Ectodermal cell (in vitro differentiated cells): ENCODE measurements around the gene ARHGEF3.

Experiments used
- H3K27ac ChIP-seq: 2 replicates; pipeline ENCODE4 v1.7.0; 2013; ENCODE audit warnings: mild to moderate bottlenecking, low read depth, low read length; ENCODE audit not compliant: insufficient read depth, poor library complexity, severe bottlenecking
- H3K27me3 ChIP-seq: 2 replicates; pipeline ENCODE4 v1.7.0; 2013; ENCODE audit warnings: mild to moderate bottlenecking, low read length; ENCODE audit not compliant: insufficient read depth, control insufficient read depth, poor library complexity, severe bottlenecking
- H3K36me3 ChIP-seq: one replicate; pipeline ENCODE4 v1.7.0; 2013; ENCODE audit warnings: low read length; ENCODE audit not compliant: control insufficient read depth, insufficient read depth
- H3K4me1 ChIP-seq: one replicate; pipeline ENCODE4 v1.7.0; 2013; ENCODE audit warnings: low read length; ENCODE audit not compliant: control insufficient read depth, insufficient read depth
- H3K4me3 ChIP-seq: 2 replicates; pipeline ENCODE4 v1.7.0; 2013; ENCODE audit warnings: low read depth, low read length, control low read depth; ENCODE audit not compliant: insufficient read depth
- H3K9me3 ChIP-seq: 2 replicates; pipeline ENCODE4 v1.7.0; 2013; ENCODE audit warnings: mild to moderate bottlenecking, low read length, moderate library complexity; ENCODE audit not compliant: control insufficient read depth
- WGBS, 2 experiments: methylation state at CpG; one replicate each; pipeline ENCODE4 v1.1.7; 2013; ENCODE audit warnings: missing lambda C conversion rate in 2 of 2; 5-methylcytosine and 5-hydroxymethylcytosine counted together

The ARHGEF3 gene

DNA sequence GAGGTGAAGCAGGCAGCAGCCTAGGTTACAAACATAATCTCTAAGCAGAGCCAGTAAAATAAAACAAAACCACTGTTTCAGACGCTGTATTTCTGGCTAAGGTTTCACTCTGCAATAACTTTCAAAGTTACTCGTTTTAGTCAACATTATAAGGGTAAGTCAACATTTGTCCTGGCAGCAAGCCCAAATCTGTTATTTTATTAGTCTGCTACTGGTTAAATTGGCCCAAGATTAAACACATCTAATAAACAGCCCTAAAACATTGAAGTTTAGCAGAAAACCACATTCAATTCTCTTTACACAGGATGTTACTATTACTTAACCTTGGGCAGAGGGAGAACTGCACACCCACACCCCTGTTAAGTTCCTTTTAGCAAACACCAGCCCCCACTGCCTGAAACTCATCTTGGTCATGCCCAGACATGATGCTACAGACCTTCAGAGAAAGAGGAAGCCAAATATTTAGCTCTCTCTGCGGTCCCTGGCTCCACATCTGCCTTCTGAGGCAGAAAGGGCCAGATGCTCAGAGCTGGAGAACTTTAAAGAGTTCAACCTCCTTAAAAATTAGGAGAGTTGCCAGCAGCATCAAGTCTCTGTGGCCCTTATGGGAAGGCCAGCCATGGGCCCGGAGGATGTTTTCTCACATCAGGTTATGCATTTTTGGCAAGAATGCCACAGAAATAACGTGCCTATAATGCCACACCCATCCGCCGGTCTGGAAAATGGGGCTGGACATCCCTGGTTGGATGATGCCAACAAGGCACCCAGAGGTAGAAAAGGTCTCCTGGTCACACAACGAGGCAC, 17.9 kb downstream of the ARHGEF3 start:
- H3K9me3 ChIP-seq = no peaks in the 10 kb centered on the region
- no peak overlapping the region for H3K27ac ChIP-seq
- no peaks in the 10 kb centered on the region for H3K4me1 ChIP-seq
- H3K4me3 ChIP-seq = no peak overlapping the region
- whole genome bisulfite sequencing, 2 experiments = 93 to 95% methylated on average over 8 of the region's 8 CpGs
- no peaks in the 10 kb centered on the region for H3K27me3 ChIP-seq
- H3K36me3 ChIP-seq = no peaks in the 10 kb centered on the region

DNA sequence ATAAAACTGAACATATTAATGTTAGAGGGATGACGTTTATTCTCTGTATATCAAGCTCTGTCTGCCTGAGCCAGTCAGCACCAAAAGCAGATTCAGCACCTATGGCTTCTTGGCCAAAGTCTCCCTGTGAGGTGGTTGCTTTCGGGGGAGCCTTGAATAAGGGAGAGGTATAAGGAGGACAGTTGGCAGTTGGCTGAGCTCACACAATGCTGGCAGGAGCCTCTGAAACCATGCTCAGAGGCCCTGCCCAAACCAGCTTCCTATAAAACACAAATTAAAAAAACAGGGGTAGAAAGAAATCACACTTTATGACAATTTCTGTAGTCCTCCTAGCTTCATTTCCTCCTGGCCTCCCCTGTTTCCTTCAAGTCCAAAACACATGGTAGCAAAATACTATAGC, 18.8 kb downstream of the ARHGEF3 start:
- no peak overlapping the region for H3K4me3 ChIP-seq
- H3K36me3 ChIP-seq = no peaks in the 10 kb centered on the region
- 94 to 95% methylated on average over 2 of the region's 2 CpGs for WGBS, 2 experiments
- no peaks in the 10 kb centered on the region for H3K27me3 ChIP-seq
- H3K9me3 ChIP-seq = no peaks in the 10 kb centered on the region
- H3K4me1 ChIP-seq = no peaks in the 10 kb centered on the region
- H3K27ac ChIP-seq = no peak overlapping the region

DNA sequence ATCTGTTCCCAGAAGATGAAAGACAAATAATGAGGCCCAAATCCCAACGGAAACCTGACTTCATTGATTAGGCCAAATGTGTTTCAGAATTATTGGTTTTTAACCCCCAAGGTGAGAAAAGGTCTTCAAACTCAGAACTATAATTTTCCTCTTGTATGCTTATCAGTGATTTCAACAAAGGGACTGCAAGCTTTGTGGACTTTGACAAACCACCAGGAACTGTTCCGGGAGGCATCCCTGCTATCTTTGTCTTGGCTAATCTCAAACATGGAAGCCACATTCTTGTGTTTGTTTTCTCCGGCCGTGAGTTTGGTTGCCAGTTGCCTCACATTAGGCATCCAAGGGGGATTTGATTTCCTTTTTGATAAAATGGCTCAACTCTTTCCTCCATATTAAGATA, 19.5 kb downstream of the ARHGEF3 start:
- H3K4me1 ChIP-seq = no peaks in the 10 kb centered on the region
- no peak overlapping the region for H3K4me3 ChIP-seq
- H3K36me3 ChIP-seq = no peaks in the 10 kb centered on the region
- WGBS, 2 experiments = 66% methylated on average over 4 of the region's 4 CpGs
- H3K9me3 ChIP-seq = no peaks in the 10 kb centered on the region
- H3K27ac ChIP-seq = no peak overlapping the region
- H3K27me3 ChIP-seq = no peaks in the 10 kb centered on the region

DNA sequence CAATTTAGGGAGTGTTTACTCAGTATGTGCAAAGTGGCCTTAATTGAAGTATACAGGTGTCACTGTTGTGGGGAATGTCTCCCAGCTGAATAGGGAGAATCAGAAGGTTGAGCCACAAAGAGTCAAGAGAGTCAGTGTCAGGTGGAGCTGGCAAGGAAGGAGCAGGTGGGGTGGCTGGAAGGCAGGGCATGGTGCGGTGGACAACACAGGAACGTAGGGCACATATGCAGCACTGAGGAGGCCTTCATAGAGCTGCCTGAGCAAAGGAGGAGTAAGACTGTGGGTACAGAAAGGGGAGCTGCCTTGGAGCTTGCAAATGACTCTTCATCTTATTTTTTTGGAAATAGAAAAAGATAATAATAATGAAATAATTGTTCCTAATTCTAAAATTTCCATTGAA, 20.0 kb downstream of the ARHGEF3 start:
- Histone ChIP-seq H3K9me3 (no peaks in the 10 kb centered on the region), H3K4me3 (no peak overlapping the region), H3K36me3 (no peaks in the 10 kb centered on the region), H3K27me3 (no peaks in the 10 kb centered on the region), H3K4me1 (no peaks in the 10 kb centered on the region), H3K27ac (no peak overlapping the region)
- WGBS, 2 experiments = 93 to 98% methylated on average over 2 of the region's 2 CpGs

DNA sequence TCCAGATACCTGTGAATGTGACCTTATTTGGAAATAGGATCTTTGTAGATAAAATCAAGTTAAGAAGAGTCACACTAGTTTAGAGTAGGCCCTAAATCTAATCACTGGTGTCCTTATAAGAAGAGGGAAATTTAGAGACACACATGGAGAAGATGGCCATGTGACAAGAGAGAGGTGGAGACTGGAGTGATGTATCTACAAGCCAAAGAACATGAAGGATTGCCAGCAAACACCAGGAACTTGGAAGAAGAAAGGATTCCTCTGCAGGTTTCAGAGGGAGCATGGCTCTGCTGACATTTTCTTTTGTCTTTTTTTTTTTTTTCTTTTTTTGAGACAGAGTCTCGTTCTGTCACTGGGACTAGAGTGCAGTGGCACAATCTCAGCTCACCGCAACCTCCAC, 20.8 kb downstream of the ARHGEF3 start:
- Histone ChIP-seq H3K36me3 (no peaks in the 10 kb centered on the region), H3K4me3 (no peak overlapping the region), H3K9me3 (no peaks in the 10 kb centered on the region), H3K27ac (no peak overlapping the region), H3K27me3 (no peaks in the 10 kb centered on the region), H3K4me1 (no peaks in the 10 kb centered on the region)
- 94 to 95% methylated on average over 2 of the region's 2 CpGs for WGBS, 2 experiments

DNA sequence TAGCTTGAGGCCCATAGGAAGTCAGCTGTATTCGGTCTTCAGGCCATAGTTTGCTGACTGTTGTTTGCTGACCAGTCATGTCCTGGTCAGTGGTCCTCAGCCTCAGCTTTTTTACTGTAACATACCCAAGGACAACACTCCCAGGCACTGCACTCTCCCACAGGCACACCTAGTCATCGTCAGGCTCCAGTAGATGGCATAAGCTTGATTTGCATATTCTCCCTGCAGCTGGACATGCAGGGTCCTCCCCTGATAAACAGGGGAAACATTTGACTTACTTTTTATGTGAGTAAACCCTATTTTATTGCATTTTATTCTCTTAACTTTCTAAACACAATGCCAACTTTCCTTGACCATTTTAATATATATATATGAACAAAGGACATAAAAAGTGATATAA, 22.9 kb downstream of the ARHGEF3 start:
- no peak overlapping the region for H3K27ac ChIP-seq
- no peaks in the 10 kb centered on the region for H3K36me3 ChIP-seq
- H3K4me1 ChIP-seq = no peaks in the 10 kb centered on the region
- WGBS, 2 experiments = 87 to 92% methylated on average over 2 of the region's 2 CpGs
- no peak overlapping the region for H3K4me3 ChIP-seq
- no peaks in the 10 kb centered on the region for H3K9me3 ChIP-seq
- H3K27me3 ChIP-seq = no peaks in the 10 kb centered on the region

DNA sequence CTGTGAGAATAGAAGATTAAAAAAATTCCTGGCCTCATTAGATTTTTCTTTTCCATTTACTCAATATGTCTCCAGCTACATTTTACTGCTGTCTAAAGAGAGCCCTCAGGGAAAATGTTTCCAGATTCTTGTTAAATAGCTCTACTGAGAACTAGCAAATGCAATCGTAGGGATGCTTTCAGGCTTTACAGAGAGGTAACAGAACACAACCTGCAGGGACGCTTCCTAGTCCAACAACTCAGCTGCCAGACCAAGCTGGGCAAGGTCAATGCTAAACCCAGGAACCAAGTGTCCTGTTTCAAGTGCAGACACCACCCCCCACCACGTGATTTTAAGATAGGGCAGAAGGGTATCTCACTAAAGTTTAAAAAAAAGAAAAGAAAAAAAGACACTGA, 25.2 kb downstream of the ARHGEF3 start:
- H3K4me1 ChIP-seq = no peaks in the 10 kb centered on the region
- 73 to 93% methylated on average over 2 to 3 of the region's 3 CpGs for WGBS, 2 experiments
- no peak overlapping the region for H3K27ac ChIP-seq
- H3K4me3 ChIP-seq = no peak overlapping the region
- H3K36me3 ChIP-seq = no peaks in the 10 kb centered on the region
- no peaks in the 10 kb centered on the region for H3K9me3 ChIP-seq
- H3K27me3 ChIP-seq = no peaks in the 10 kb centered on the region

DNA sequence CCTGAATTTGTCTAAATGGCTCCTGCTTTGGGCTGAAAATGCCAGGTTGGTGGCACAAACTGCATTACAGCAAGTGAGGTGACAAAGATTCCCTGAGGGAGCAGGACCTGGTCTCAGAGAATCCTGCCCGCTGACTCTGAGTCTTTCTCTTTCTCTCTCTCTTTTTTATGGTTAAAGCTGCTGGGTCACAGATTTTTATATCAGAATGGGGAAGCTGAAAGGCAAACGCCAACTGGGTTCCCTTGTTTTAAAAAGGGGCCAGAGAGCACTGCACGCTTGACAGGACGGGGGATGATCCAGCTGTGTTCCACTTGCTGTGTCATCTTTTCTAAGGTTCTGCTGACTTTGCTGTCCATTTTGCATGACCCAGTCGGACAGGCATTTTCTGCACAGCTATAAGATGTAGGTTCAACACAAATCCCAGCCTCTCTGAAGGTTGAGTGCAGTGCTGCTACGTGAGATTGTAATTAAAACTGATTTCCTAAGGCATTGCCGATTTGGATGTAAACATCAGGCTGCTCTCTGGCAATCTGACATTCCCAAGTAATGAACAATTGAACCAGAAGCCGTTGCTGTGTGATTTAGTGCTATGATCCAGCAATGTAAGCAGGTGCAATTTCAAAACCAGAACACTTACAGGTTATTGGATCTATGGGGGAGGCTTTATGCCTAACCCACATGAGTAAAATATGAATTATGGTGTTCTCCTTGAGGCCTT, 25.8 kb downstream of the ARHGEF3 start:
- 93% methylated on average over 8 of the region's 8 CpGs for WGBS, 2 experiments
- Histone ChIP-seq H3K27ac (no peak overlapping the region), H3K36me3 (no peaks in the 10 kb centered on the region), H3K27me3 (no peaks in the 10 kb centered on the region), H3K4me3 (no peak overlapping the region), H3K9me3 (no peaks in the 10 kb centered on the region), H3K4me1 (no peaks in the 10 kb centered on the region)

DNA sequence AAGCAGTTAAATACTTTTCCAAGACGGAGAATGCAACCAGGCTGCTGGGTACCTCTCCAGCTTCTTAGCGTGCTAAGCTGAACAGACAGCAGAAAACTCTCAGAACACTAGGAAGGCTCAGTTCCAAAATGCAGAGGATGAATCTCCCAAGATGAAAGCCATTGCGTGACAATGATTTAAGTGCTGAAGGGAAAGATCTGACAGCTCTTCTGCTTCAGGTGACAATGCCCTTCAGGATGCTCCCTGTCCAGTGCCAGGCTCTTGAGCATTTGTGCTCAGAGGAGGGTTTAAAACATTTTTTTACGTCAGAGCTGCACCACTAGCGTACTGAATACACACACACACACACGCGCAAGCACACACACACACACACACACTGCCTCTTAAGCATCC, 26.3 kb downstream of the ARHGEF3 start:
- H3K4me1 ChIP-seq = no peaks in the 10 kb centered on the region
- no peak overlapping the region for H3K4me3 ChIP-seq
- H3K9me3 ChIP-seq = no peaks in the 10 kb centered on the region
- no peaks in the 10 kb centered on the region for H3K36me3 ChIP-seq
- WGBS, 2 experiments = 91 to 93% methylated on average over 7 of the region's 7 CpGs
- H3K27me3 ChIP-seq = no peaks in the 10 kb centered on the region
- no peak overlapping the region for H3K27ac ChIP-seq

DNA sequence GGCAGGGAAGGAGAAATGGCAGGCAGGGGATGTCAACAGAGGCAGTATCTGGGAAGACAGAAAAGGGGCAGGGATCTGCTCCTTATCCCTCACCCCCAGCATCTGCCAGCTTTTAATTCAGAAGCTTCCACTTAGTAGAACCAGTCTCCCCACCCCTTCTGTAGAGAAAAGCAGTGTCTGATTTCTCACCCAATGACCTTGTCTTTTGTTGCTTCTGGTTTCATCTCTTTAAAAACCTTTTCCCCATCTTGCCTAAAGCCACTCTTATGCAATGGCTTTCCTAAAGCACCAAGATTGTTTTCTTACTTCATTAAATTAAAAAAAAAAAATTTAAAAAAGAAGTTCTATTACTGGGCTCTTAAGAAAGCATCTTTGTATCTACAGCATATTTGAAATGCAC, 27.8 kb downstream of the ARHGEF3 start:
- Histone ChIP-seq H3K9me3 (no peaks in the 10 kb centered on the region), H3K27me3 (no peaks in the 10 kb centered on the region), H3K4me3 (no peak overlapping the region), H3K36me3 (no peaks in the 10 kb centered on the region), H3K27ac (no peak overlapping the region), H3K4me1 (no peaks in the 10 kb centered on the region)
